Left ventricle myocardium inferior (tissue), 1 donor: Measurements from ENCODE around the gene CD109. TPM values are rescaled to one million over a fixed set of nuclear protein-coding genes. Genes with fewer than 3 reads are reported as not detected.

ENCODE experiments used
- DNase-seq: peaks from one replicate; pipeline ENCODE4 v3.0.0-alpha.2; 2020
- H3K27ac ChIP-seq: fragments of 200-600 bp; replicated peaks from 2 replicates; pipeline ENCODE4 v1.8.0; 2021
- H3K27me3 ChIP-seq: fragments of 200-600 bp; 2 replicates; pipeline ENCODE4 v1.8.0; 2021; ENCODE audit warnings: low read depth
- H3K36me3 ChIP-seq: fragments of 200-600 bp; 2 replicates; pipeline ENCODE4 v1.8.0; 2021
- H3K4me1 ChIP-seq: fragments of 200-600 bp; 2 replicates; pipeline ENCODE4 v1.8.0; 2021
- H3K4me3 ChIP-seq: fragments of 200-600 bp; 2 replicates; pipeline ENCODE4 v1.8.0; 2021; ENCODE audit warnings: mild to moderate bottlenecking, moderate library complexity
- H3K9me3 ChIP-seq: fragments of 200-600 bp; replicated peaks from 2 replicates; pipeline ENCODE4 v1.8.0; 2021
- CTCF ChIP-seq: fragments of 200-600 bp; IDR thresholded peaks from 2 replicates; pipeline ENCODE4 v1.8.0; 2021; ENCODE audit warnings: antibody characterized with exemption, mild to moderate bottlenecking, borderline replicate concordance
- intact Hi-C: fragments of 100-400 bp; cut with micrococcal nuclease; formaldehyde crosslinking; loops from one replicate; pipeline ENCODE4 v1.11.0; 2022
- total RNA-seq: library from RNA; stranded (reverse); fragmentation: NEBNext Ultra II Directional; extraction: Animal tissue kit (Norgen Biotek cat#: 25700); gene quantifications from one replicate; pipeline ENCODE4 v1.2.1, GENCODE V29; 2021
- donor health status: DM: no; HTN: yes; CAD: no; lungs with severe emphysema.

Gene CD109
- total RNA-seq, 1 donor from 2014 or later = 9.1 TPM

GRCh38 chr6:73653571-73654424 lies 42.2 kb upstream of the CD109 start, which contains the start of gene SLC17A5:
Gene SLC17A5 (minus strand): TSS chr6:73653992. CDS start chr6:73653886, 106 bp downstream.
- no peaks in the 10 kb centered on the region for H3K27me3 ChIP-seq
- peak within 1 kb of the TSS; percentile 99 for H3K27ac ChIP-seq
- DNase-seq = peak; percentile 95
- peaks cover 11% of the 10 kb centered on the region for H3K36me3 ChIP-seq
- intact Hi-C loops = no loop called here
- no peaks in the 10 kb centered on the region for H3K9me3 ChIP-seq
- H3K4me3 ChIP-seq = peak within 1 kb of the TSS; percentile 100
- TF ChIP-seq CTCF = no peak
- H3K4me1 ChIP-seq = peaks cover 33% of the 10 kb centered on the region

- peak overlapping the region; percentile 100 for H3K4me3 ChIP-seq
- no peaks in the 10 kb centered on the region for H3K36me3 ChIP-seq
- H3K9me3 ChIP-seq = no peaks in the 10 kb centered on the region
- intact Hi-C loops = no loop called here
- H3K27me3 ChIP-seq = no peaks in the 10 kb centered on the region
- no peak for DNase-seq
- peaks cover 33% of the 10 kb centered on the region for H3K4me1 ChIP-seq
- TF ChIP-seq CTCF = no peak
- peak overlapping the region; percentile 99 for H3K27ac ChIP-seq
Observed at GRCh38 chr6:73655341-73655917, 40.6 kb upstream of the CD109 start.

DNA sequence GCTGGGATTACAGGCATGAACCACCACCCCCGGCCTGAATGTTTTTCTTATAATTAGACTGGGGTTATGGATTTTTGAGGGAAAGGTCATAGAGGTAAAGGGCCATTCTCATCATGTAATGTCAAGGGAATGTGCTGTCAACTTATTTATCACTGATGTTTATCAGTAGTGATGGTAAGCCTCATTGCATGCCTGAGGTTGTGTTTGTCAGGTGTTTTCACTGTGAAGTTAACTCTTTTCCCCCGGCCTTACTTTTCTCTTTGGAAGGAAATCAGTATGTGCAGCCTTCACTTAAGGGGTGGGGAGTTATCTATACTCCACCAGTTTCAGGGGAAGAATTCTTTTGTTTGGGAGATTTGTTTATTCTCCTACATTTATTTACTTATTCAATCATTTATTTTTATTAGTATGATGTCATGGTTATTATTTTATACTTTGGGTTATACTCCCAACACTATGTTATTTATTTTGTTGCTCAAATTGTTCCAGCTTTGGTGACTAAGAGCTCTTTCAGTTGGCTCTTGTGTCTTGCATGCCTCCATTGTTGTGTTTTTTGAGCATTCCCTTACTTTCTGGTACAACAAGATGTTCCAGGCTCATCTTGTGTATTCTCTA lies 39.4 kb upstream of the CD109 start:
- H3K36me3 ChIP-seq = no peaks in the 10 kb centered on the region
- no peak for TF ChIP-seq CTCF
- no peak for DNase-seq
- H3K4me1 ChIP-seq = peaks cover 33% of the 10 kb centered on the region
- intact Hi-C loops = no loop called here
- H3K27ac ChIP-seq = no peak overlapping the region
- no peak overlapping the region for H3K4me3 ChIP-seq
- H3K27me3 ChIP-seq = no peaks in the 10 kb centered on the region
- no peaks in the 10 kb centered on the region for H3K9me3 ChIP-seq

DNA sequence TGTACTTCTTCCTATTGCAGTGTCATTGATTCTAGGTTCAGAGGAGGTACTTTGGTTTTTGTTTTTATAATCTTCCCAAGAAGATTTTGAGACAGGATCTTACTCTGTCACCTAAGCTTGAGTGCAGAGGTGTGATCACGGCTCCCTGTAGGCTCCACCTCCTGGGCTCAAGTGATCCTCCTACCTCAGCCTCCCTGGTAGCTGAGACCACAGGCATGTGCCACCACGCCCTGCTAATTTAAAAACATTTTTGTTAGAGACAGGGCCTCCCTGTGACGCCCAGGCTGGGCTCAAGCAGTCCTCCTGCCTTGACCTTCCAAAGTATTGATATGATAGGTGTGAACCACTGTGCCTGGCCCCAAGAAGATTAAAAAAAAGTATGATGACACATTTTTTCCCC lies 38.8 kb upstream of the CD109 start:
- no peak for TF ChIP-seq CTCF
- intact Hi-C loops = no loop called here
- no peak overlapping the region for H3K4me3 ChIP-seq
- H3K27me3 ChIP-seq = no peaks in the 10 kb centered on the region
- H3K4me1 ChIP-seq = peaks cover 29% of the 10 kb centered on the region
- no peak overlapping the region for H3K27ac ChIP-seq
- no peaks in the 10 kb centered on the region for H3K36me3 ChIP-seq
- no peak for DNase-seq
- no peaks in the 10 kb centered on the region for H3K9me3 ChIP-seq

DNA sequence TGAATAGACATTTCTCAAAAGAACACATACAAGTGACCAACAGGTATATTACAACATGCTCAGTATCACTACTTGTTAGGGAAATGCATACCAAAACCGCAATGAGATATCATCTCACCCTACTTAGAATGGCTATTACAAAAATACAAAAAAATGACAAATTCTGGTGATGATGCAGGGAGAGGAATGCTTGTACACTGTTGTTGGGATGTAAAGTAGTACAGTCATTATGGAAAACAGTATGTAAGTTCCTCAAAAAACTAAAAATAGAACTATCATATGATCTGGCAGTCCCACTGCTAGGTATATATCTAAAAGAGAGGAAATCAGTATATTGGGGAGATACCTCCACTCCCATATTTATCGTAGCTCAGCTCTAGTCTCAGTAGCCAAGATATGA lies 31.3 kb upstream of the CD109 start:
- intact Hi-C loops = no loop called here
- Histone ChIP-seq H3K4me3 (no peak overlapping the region), H3K4me1 (no peaks in the 10 kb centered on the region), H3K27me3 (no peaks in the 10 kb centered on the region), H3K9me3 (no peaks in the 10 kb centered on the region), H3K27ac (no peak overlapping the region), H3K36me3 (no peaks in the 10 kb centered on the region)
- no peak for DNase-seq
- TF ChIP-seq CTCF = no peak
